Measurements from ENCODE around the gene EMB. TPM values are rescaled to one million over a fixed set of nuclear protein-coding genes. Genes with fewer than 3 reads are reported as not detected.
A peak's percentile ranks its signal among the peaks of the same experiment; 100 is the strongest.
"Not testable (repeated sequence)": the region's sequence is repeated elsewhere in the genome, so short reads cannot be mapped to it uniquely, and the experiment has no call there.

Gene EMB
- total and polyA plus RNA-seq, 8 donors: 0.93 to 9.3 (median 2.9) TPM

DNA sequence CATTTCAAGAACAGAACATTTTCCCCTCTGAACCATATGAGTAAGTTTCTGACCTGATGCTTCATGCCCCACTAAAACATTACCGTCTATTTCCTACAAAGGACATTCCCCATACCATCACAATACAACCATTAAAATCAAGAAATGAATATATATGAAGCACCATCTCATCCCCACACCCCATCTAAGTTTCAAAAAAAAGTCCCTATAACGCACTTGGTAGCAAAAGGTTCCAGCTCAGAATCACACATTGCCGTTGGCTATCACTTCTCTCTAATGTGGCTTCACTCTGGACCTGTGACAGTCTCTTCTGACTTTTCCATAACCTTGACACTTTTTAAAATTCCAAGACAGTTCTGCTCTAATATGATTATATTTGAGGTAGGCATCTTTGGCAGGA lies 5.9 kb downstream of the EMB start:
- no peak for ATAC-seq
- H3K4me3 ChIP-seq: no peak overlapping the region
- 66 to 76% methylated on average over 3 of the region's 3 CpGs for WGBS, 2 donors
- no peaks in the 10 kb centered on the region for H3K27me3 ChIP-seq
- H3K4me1 ChIP-seq: no peaks in the 10 kb centered on the region
- H3K27ac ChIP-seq: no peak overlapping the region
- no peak for DNase-seq
- intact Hi-C loops (cut with DNase I): no loop called here
- TF ChIP-seq, protein P1, sequence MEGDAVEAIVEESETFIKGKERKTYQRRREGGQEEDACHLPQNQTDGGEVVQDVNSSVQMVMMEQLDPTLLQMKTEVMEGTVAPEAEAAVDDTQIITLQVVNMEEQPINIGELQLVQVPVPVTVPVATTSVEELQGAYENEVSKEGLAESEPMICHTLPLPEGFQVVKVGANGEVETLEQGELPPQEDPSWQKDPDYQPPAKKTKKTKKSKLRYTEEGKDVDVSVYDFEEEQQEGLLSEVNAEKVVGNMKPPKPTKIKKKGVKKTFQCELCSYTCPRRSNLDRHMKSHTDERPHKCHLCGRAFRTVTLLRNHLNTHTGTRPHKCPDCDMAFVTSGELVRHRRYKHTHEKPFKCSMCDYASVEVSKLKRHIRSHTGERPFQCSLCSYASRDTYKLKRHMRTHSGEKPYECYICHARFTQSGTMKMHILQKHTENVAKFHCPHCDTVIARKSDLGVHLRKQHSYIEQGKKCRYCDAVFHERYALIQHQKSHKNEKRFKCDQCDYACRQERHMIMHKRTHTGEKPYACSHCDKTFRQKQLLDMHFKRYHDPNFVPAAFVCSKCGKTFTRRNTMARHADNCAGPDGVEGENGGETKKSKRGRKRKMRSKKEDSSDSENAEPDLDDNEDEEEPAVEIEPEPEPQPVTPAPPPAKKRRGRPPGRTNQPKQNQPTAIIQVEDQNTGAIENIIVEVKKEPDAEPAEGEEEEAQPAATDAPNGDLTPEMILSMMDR (IDR thresholded peaks at IDR 0.05): no peak
- no peaks in the 10 kb centered on the region for H3K36me3 ChIP-seq
- H3K9me3 ChIP-seq: no peaks in the 10 kb centered on the region
- FAIRE-seq: no peak

DNA sequence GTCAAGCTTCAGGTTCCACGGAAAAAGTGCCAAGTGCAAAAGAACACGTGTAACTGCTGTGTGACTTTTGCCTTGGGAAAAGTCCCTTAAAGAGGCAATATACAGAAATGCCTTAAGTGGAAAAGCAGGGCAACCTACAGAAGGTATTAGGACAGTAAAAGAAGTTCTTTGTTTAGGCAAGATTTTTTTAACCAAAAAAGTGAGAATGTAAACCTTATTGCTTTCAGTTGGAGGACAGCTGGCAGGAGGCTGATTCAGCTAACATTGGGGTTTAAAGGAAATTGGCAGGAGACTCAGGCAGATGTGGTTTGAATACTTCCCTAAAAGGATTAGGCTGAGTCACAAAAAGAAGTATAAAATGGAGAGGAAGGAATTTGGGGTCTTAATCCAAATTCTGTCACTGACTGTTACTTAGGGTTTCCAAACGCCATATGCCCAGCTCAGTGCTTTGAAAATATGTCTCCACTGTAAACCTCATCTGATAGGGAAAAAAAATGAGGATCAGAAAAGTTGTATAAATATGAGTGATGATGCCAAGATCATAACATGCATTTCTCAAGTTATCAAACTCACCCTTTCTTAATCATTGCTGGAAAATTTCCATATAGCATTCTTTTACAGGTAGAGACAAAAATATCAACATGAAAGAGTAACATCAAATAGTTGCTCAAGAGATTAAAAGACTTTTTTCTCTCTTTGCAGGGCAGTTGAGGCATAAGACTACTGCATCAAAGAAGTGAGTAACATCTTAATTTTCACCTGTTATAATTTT lies 9.8 kb downstream of the EMB start:
- intact Hi-C loops (cut with DNase I); DNase-seq; FAIRE-seq; H3K9me3 ChIP-seq; H3K27ac ChIP-seq; H3K36me3 ChIP-seq; H3K4me1 ChIP-seq; H3K27me3 ChIP-seq; H3K4me3 ChIP-seq: not testable (repeated sequence)
- WGBS, 2 donors: 29 to 44% methylated on average over 3 of the region's 3 CpGs
- ATAC-seq: peak in 2 of 4 donors; percentile 37 to 48

DNA sequence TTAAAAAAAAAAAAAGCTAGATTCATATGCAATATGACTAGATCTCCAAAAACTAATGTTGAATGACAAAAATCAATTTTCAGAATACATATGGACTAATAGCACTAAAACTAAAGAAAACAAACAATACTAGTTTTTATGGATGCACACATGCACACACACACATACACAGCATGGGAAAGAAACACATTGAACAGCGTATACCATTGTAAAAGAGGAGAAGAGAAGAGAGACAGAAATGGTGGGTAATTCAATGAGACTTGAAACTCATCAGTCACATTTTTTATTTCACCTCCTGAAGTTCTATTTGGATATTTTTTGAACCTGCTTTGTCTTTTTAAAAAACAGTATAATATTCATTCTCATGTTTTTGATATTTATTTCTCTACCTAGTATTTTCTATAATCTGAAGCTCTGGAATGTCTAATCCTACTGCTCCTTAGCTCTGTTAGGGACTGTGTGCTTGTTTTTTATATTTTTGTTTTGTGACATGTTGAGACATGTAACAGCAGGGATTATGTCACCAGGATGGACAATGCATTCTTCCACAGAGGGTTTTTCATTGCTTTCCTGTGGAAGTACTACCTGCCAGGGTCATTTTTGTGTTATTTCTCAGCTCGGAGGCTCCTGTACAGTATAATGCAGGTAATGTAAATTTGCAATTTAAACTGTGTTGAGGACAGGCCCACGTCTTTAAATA lies 17.8 kb downstream of the EMB start:
- H3K4me1 ChIP-seq; FAIRE-seq; H3K36me3 ChIP-seq; H3K27me3 ChIP-seq; H3K27ac ChIP-seq; intact Hi-C loops (cut with DNase I); DNase-seq; ATAC-seq; H3K4me3 ChIP-seq; H3K9me3 ChIP-seq: not testable (repeated sequence)
- WGBS, 2 donors: 61 to 80% methylated on average over 3 of the region's 3 CpGs

DNA sequence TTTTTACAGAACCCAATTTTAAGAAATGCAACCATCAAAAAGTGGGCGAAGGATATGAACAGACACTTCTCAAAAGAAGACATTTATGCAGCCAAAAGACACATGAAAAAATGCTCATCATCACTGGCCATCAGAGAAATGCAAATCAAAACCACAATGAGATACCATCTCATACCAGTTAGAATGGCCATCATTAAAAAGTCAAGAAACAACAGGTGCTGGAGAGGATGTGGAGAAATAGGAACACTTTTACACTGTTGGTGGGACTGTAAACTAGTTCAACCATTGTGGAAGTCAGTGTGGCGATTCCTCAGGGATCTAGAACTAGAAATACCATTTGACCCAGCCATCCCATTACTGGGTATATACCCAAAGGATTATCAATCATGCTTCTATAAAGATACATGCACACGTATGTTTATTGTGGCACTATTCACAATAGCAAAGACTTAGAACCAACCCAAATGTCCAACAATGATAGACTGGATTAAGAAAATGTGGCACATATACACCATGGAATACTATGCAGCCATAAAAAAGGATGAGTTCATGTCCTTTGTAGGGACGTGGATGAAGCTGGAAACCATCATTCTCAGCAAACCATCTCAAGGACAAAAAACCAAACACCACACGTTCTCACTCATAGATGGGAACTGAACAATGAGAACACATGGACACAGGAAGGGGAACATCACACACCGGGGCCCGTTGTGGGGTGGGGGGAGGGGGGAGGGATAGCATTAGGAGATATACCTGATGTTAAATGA lies 19.7 kb downstream of the EMB start:
- 65 to 78% methylated on average over 4 to 6 of the region's 7 CpGs for WGBS, 2 donors
- H3K9me3 ChIP-seq; H3K4me1 ChIP-seq; intact Hi-C loops (cut with DNase I); H3K27me3 ChIP-seq; H3K36me3 ChIP-seq; DNase-seq; H3K4me3 ChIP-seq; ATAC-seq; H3K27ac ChIP-seq; FAIRE-seq: not testable (repeated sequence)

DNA sequence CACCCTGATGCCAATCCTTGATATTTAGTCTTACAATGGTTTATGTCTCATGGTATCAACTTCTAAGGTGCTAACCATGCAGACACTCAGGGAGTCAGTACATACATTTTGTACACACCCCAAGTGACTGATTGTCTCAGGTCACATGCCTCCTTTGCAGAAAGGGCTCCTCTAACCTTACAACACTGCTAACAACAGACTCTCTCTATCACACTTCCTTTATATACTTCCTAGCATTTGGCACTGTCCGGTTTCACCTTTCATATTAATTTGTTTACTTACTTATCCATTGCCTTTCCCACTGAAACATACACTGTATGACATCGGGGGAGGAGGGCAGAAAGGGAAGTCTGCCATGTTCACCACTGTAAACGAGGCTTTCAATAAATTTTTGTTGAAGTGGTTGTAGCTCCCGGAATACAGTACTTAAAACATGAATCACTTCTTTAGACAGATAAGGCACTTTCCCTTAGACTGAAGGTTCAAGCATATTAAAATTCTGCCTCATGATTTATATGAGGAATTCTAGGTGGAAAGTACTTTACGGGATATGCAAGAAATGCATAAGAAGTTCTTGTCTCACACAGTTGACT lies 20.6 kb downstream of the EMB start:
- TF ChIP-seq, protein P1 (IDR thresholded peaks at IDR 0.05): no peak
- Histone ChIP-seq H3K4me3 (no peak overlapping the region), H3K9me3 (no peaks in the 10 kb centered on the region), H3K27me3 (no peaks in the 10 kb centered on the region), H3K36me3 (no peaks in the 10 kb centered on the region), H3K27ac (no peak overlapping the region), H3K4me1 (no peaks in the 10 kb centered on the region)
- intact Hi-C loops (cut with DNase I): no loop called here
- ATAC-seq: no peak
- no peak for DNase-seq
- WGBS, 2 donors: 57 to 64% methylated on average over 5 of the region's 5 CpGs
- no peak for FAIRE-seq

DNA sequence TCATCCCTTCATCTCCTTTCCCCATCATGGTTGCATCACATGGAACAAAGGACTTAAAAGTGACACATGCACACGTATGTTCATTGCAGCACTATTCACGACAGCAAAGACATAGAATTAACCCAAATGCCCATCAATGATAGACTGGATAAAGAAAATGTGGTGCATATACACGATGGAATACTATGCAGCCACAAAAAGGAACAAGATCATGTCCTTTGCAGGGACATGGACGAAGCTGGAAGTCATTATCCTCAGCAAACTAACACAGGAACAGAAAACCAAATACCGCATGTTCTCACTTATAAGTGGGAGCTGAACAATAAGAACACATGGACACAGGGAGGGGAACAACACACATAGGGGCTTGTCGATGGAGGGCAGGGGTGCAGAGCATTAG lies 21.4 kb downstream of the EMB start:
- H3K9me3 ChIP-seq; H3K4me1 ChIP-seq; H3K4me3 ChIP-seq; FAIRE-seq; H3K27ac ChIP-seq; ATAC-seq; H3K36me3 ChIP-seq; intact Hi-C loops (cut with DNase I); DNase-seq; H3K27me3 ChIP-seq: not testable (repeated sequence)
- 53 to 61% methylated on average over 6 of the region's 6 CpGs for WGBS, 2 donors

DNA sequence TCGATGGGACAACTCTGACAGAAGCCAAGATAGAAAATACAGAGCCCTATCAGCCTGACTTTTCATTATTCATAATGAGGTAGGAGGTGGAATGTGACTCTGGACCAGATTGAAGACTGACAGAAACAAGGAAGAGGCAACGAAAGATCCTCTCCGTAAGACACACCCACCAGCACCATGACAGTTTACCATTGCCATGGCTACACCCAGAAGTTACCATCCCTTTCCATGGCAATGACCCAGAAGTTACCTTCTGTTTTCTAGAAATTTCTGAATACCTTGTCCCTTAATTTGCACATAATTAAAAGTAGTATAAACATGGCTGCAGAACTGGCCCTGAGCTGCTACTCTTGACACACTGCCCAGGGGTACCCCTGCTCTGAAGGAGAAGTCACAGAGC lies 24.5 kb downstream of the EMB start:
- not testable (repeated sequence) for ATAC-seq, FAIRE-seq
- WGBS, 2 donors: 80 to 87% methylated on average over 3 of the region's 3 CpGs

More for the DNA sequence above, 24.5 kb downstream of the EMB start:
- H3K27me3 ChIP-seq; H3K9me3 ChIP-seq; DNase-seq; H3K4me3 ChIP-seq; intact Hi-C loops (cut with DNase I); H3K36me3 ChIP-seq; H3K4me1 ChIP-seq; H3K27ac ChIP-seq: not testable (repeated sequence)

Measured in pancreas (tissue), 10 donors.